Measurements from ENCODE around the gene NR4A3.
"Not testable (repeated sequence)": the region's sequence is repeated elsewhere in the genome, so short reads cannot be mapped to it uniquely, and the experiment has no call there.

The NR4A3 gene

GRCh38 chr9:99821396-99822108, at the start of gene NR4A3:
TSS of gene NR4A3 (plus strand) at chr9:99821885. CDS start at chr9:99828043, 6,158 bp downstream.
- DNase-seq: peak; percentile 90

GRCh38 chr9:99773468-99774138, 48.1 kb upstream of the NR4A3 start:
- DNase-seq: no peak

- no peak for DNase-seq
Observed at GRCh38 chr9:99778308-99778707, 43.4 kb upstream of the NR4A3 start.

DNA sequence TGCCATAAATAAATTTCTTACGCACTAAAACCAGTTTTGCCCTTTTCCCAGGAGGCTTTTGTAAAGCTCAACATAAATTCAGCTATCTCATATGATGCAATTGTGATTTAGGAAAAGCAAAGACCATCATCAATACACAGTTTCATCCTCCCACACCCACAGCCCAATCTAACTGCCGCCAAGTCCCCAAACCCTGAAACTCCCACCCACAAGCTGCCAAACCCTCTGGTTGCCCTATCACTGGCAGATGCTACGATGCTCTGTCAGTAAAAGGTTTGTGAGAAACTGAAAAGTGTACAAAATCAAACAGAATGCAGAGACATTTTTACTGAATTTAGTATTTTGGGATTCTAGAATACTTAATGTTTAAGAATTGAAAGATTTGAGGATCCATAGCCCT, 42.8 kb upstream of the NR4A3 start:
- DNase-seq: no peak

- DNase-seq: no peak
Observed at GRCh38 chr9:99779277-99779676, 42.4 kb upstream of the NR4A3 start.

GRCh38 chr9:99782349-99782748, 39.3 kb upstream of the NR4A3 start:
- DNase-seq: not testable (repeated sequence)

DNA sequence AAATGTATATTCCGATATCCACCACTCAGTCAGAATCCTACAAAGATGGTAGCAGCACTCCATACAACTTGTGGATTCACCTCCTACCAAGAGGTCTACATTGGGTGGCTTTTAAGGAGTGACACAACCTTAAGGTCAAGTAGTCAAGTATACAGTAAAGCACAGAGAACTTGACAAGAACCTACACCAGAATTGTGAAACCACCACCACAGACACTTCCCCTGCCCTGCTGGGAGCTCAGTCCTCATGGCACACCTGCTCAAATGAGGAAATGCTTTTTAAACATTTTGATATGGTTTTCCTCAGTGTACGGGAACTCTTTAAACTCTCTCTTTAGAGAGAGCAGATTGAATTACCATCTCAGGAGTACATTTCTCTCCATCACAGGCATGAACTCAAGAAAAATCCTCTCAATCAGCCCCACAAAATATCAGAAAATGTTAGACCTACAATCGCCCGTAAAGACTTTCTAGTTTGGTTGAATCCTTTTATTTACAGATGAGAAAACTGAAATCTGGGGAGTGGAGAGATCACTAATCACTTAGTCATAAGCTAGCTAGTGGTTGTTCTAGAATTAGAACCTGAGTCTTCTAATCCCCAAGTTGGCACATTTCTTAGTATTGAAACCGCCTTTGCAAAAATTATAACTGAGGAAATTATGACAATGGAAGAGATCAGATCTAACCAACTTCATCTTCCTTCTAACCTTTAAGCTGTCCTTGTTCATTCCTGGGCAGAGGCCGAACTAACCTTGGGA, 38.5 kb upstream of the NR4A3 start:
- DNase-seq: peak; percentile 4

GRCh38 chr9:99783799-99784198, 37.9 kb upstream of the NR4A3 start:
- DNase-seq: no peak

DNA sequence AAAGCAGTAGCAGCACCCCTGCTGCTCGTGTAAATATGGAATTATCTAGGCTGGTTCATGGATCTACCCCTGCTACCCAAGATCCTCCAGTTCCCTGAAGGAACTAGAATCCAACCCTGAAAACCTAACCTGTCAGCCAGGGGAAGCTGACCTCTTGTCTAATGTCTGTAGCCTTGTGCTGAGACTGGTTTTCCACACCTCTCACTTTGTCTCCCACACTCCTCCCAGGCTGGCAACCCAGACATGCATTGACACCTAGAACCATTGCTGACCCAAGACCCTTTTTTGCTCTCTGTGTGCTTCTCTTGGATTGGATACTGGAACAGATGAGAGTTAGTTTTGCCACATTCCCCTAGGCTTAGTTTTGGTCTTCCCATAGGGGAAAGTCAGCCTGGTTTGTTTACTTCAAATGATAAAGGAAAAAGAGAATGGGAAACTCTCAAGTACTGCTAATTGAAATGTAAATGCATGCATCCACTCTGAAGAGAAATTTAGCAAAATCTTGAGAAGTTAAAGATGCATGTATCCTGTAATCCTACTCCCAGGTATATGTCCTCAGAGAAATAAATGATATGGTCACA, 36.6 kb upstream of the NR4A3 start:
- no peak for DNase-seq

GRCh38 chr9:99787556-99787955, 34.1 kb upstream of the NR4A3 start:
- DNase-seq: no peak

DNA sequence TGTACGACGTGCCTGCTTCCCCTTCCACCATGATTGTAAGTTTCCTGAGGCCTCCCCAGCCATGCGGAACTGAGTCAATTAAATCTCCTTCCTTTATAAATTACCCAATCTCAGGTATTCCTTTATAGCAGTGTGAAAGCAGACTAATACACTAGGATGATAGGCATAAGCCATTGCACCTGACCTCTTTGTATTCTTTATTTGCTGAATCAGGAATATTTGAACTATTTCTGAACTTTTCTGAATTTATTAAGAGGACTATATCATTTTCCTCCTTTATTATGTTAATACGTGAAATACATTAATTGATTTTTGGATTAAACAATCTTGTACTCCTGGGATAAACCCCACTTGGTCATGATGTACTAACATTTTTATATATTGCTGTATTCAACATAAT, 28.2 kb upstream of the NR4A3 start:
- no peak for DNase-seq

DNA sequence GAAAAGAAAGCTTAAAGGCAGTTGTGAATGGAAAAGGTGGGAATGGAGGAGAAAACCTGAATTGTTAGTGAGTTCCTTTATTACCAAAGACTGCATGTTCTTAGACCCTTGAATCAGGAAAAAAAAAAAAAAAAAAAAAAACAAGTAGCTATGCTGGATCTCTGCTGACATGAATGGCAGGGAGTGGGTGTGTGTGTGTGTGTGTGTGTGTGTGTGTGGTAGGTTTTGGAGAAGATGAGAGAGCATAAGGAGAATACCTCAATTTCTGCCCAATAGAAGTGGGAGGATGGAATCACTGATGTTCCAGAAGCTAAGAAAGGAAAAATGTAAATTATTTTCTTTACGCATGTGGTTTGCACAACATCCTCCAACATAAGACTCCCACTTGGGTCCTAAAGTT, 25.5 kb upstream of the NR4A3 start:
- DNase-seq: no peak

DNA sequence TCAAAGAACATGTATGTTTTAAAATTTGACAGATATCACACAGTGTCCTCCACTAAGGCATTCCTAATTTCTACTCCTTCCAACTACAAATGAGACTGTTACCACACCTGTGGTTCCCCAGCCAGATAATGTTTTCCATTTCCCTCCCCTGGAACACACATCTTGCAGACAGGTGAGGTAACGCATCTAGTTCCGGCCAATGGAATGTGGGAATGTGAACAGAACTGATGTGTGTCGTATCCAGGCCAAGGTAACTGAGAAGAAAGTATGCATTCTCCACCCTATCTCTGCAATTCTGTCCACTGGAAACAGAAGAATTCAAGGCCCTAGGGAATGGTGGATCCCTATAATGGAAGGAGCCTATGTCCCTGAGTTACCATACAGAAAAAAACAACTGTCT, 19.9 kb upstream of the NR4A3 start:
- no peak for DNase-seq

GRCh38 chr9:99803694-99804093, 18.0 kb upstream of the NR4A3 start:
- no peak for DNase-seq

DNA sequence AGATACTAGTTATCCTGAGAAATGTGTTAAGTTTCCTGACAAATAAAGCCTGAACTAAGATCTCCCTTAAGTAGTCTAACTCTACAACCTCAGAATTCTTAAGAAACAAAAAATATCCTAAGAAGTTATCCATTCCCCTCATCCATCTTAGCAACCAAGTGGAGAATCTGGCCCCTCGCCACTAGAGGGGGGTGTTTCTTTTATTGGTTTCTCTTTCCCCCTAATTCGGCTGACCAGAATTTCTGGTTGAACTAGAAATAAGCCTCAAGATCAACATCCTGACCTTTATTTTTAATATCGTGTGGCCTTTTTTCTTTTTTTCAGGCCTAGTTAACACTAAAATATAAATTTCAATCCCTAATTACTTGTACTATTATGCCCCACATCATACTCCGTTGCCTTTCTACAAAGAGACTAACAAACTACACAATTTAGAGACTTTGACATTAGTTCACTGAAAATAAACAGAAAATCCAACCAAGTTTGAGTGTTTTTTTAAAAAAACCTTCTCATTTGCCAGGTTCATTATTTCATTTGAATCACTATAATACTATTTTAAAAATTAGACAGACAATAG, 14.3 kb upstream of the NR4A3 start:
- DNase-seq: peak; percentile 83

- no peak for DNase-seq
Observed at GRCh38 chr9:99807956-99808355, 13.7 kb upstream of the NR4A3 start.

- no peak for DNase-seq
Observed at GRCh38 chr9:99808454-99808853, 13.2 kb upstream of the NR4A3 start.

DNA sequence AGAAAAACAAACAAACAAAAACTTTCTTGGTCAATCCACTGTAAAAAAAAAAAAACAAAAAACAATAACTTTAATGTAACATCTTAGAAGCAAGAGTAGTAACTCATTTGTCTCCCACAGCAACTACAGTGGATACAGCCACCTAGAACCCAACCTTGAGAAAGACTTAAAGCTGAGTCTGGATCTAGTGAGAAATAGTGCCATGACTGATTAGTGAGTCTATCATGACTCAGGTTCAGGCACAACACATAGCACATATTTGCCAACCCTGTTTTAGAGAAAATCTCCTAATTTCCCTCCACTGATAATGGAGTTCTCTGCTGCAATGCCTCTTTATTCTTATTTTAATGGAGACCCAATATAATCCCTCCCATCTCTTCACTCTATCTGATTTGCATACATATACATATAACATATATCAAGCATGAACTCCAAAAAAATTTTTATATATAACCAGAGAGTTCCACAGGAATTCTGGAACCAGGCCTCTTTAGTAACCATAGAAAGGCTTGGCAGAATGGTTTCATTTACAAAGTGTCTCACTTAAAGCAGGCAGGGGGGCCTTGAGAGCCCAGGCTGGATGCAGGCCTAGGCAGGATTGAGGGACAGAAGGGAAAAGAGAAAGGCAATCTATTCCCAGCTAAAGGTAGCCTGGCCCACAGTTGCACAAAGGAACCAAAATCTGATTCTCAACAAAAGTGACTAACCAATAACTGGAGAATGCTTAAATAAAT, 11.9 kb upstream of the NR4A3 start:
- no peak for DNase-seq

DNA sequence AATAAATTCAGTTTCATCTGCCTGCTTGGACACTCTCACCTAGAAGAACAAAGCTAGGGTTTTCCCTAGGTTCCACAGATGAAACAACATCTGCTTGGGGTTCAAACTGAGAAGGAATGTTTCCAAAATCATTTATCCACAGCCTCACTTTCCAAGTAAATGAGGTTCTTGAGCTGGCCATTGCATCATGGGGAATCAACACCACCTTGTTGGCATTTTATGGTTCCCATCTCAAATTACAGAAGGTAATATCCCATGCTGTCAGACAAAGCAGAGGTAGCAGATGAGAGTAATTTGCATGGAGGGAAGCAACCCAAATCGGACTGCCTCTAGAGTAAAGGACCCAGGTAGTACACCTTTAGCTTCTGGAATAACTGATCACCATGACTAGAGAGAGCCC, 10.5 kb upstream of the NR4A3 start:
- no peak for DNase-seq

- DNase-seq: no peak
Observed at GRCh38 chr9:99811598-99812383, 9.9 kb upstream of the NR4A3 start.

- DNase-seq: no peak
Observed at GRCh38 chr9:99813739-99814138, 7.9 kb upstream of the NR4A3 start.

GRCh38 chr9:99814359-99814758, 7.3 kb upstream of the NR4A3 start:
- DNase-seq: no peak
